Nephron (organoid): Measurements from ENCODE around the gene PPFIA4.

ENCODE experiments used
- H3K27ac Mint-ChIP-seq, 3 experiments: 2 replicates each; pipeline ENCODE4 v1.8.0; 2020; ENCODE audit warnings: mixed read lengths in 3 of 3, mild to moderate bottlenecking in 2 of 3, moderate library complexity in 1 of 3
- H3K27me3 Mint-ChIP-seq: 2 replicates; pipeline ENCODE4 v1.8.0; 2021; ENCODE audit warnings: low read depth, mild to moderate bottlenecking, moderate library complexity, mixed read lengths
- H3K36me3 Mint-ChIP-seq: 2 replicates; pipeline ENCODE4 v1.8.0; 2020; ENCODE audit warnings: low read depth, mixed read lengths
- H3K4me1 Mint-ChIP-seq: 2 replicates; pipeline ENCODE4 v1.8.0; 2020; ENCODE audit warnings: mixed read lengths
- H3K4me3 Mint-ChIP-seq, 3 experiments: 2 replicates each; pipeline ENCODE4 v1.8.0; 2020; ENCODE audit warnings: mild to moderate bottlenecking in 3 of 3, mixed read lengths in 3 of 3, moderate library complexity in 2 of 3
- H3K9me3 Mint-ChIP-seq: 2 replicates; pipeline ENCODE4 v1.8.0; 2020; ENCODE audit warnings: mixed read lengths
- TF ChIP-seq, protein P1 (sequence below), 3 experiments: fragments of 200-600 bp; sonication (generic); IDR thresholded peaks; one replicate each; pipeline ENCODE4 v1.5.0; 2021; ENCODE audit warnings: antibody characterized with exemption in 3 of 3; ENCODE audit not compliant: unreplicated experiment in 3 of 3

PPFIA4 gene

DNA sequence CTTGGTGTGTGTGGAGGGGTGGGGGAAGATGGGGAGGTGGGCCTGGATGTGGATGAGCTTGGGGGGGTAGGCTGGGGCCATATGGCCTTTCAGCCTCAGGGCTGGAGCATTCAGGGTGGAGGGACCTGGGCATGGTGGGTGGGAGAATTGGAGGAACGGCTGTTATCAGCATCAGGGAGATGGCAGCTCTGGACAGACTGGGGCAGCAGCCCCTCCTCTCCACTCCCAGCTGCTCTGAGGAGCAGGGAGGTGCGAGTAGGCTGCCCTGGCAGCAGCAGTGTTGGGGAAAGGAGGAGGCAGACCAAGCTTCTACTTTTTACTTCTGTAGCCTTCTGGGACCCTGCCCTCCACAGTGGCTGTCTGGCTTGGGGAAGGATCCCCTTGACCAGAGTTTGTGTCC, 10.2 kb downstream of the PPFIA4 start:
- Mint-ChIP-seq H3K36me3 (peaks cover 5% of the 10 kb centered on the region), H3K4me3 (peak overlapping the region in 2 of 3 experiments; percentile 3 to 46), H3K27me3 (no peaks in the 10 kb centered on the region), H3K27ac (peak overlapping the region; percentile 22 to 79 (median 78)), H3K4me1 (peaks cover 80% of the 10 kb centered on the region), H3K9me3 (no peaks in the 10 kb centered on the region)
- TF ChIP-seq, protein P1, sequence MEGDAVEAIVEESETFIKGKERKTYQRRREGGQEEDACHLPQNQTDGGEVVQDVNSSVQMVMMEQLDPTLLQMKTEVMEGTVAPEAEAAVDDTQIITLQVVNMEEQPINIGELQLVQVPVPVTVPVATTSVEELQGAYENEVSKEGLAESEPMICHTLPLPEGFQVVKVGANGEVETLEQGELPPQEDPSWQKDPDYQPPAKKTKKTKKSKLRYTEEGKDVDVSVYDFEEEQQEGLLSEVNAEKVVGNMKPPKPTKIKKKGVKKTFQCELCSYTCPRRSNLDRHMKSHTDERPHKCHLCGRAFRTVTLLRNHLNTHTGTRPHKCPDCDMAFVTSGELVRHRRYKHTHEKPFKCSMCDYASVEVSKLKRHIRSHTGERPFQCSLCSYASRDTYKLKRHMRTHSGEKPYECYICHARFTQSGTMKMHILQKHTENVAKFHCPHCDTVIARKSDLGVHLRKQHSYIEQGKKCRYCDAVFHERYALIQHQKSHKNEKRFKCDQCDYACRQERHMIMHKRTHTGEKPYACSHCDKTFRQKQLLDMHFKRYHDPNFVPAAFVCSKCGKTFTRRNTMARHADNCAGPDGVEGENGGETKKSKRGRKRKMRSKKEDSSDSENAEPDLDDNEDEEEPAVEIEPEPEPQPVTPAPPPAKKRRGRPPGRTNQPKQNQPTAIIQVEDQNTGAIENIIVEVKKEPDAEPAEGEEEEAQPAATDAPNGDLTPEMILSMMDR (IDR thresholded peaks at IDR 0.05; ENCODE audit: unreplicated experiment in 3 of 3), result no peak

DNA sequence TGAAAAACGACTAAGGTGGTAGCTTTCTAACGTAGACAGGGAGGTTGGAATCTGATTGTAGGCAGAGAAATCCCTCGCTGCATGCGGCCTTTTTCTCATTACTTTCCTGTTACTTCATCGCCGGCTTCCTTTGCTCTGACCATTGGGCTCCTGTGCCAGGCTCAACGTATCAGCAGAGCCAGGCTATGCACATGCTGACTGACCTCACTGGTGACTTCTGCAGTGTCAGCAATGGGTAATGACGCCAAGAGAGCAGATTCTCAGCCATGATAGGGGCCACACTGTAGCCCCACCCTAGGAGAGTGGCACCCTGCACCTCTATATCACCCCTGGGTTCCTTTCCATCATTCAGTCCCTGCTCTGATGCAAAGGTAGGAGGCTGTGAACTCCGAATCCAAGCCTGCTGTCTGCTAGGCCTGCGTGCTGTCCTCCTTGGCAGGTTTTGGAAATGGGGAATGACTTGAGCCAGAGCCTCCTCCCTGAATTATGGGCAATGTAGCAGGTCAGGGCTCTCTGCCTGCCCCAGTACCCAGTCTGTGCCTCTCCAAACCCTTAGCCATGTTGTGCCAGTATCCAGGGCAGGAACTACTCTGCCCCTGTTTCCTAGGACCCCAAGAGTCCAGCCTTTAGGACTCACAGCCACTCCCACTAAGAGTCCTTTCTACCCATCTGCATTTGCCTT, 11.4 kb downstream of the PPFIA4 start:
- H3K4me1 Mint-ChIP-seq, result peaks cover 83% of the 10 kb centered on the region
- no peaks in the 10 kb centered on the region for H3K27me3 Mint-ChIP-seq
- H3K36me3 Mint-ChIP-seq, result peaks cover 5% of the 10 kb centered on the region
- TF ChIP-seq, protein P1 (IDR thresholded peaks at IDR 0.05; ENCODE audit: unreplicated experiment in 3 of 3), result no peak
- peak overlapping the region in 2 of 3 experiments; percentile 4 to 24 for H3K4me3 Mint-ChIP-seq
- peak overlapping the region in 2 of 3 experiments; percentile 72 to 86 for H3K27ac Mint-ChIP-seq
- H3K9me3 Mint-ChIP-seq, result no peaks in the 10 kb centered on the region

DNA sequence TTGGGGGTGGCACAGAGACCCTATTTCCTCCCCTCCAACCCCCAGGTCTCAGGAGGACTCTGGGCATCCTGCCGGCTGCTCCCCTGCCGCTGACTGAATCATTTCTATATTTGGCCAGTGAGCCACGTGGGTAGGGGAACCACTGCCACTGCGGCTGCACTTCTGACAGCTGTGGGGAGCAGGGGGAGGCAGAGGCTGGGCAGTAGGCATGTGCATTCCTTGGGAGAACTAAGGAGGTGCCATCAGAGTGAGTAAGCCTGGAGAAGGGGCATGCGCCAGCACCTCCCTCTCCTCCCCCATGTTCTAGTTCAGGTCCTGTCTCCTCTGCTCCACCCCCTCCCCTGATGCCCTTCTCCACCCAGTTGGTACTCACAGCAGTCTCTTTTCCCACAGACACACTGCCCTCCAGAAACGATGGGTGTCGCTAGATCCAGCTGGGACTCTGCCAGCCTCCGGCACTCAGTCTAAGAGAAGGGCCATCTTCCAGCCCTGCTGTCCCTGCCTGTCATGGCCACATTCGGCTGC, 12.0 kb downstream of the PPFIA4 start:
- peaks cover 5% of the 10 kb centered on the region for H3K36me3 Mint-ChIP-seq
- TF ChIP-seq, protein P1 (IDR thresholded peaks at IDR 0.05; ENCODE audit: unreplicated experiment in 3 of 3), result no peak
- H3K9me3 Mint-ChIP-seq, result no peaks in the 10 kb centered on the region
- H3K27me3 Mint-ChIP-seq, result peaks cover 1% of the 10 kb centered on the region
- H3K4me3 Mint-ChIP-seq, result peak overlapping the region in 2 of 3 experiments; percentile 29 to 59
- peaks cover 83% of the 10 kb centered on the region for H3K4me1 Mint-ChIP-seq
- peak overlapping the region in 2 of 3 experiments; percentile 72 to 86 for H3K27ac Mint-ChIP-seq

DNA sequence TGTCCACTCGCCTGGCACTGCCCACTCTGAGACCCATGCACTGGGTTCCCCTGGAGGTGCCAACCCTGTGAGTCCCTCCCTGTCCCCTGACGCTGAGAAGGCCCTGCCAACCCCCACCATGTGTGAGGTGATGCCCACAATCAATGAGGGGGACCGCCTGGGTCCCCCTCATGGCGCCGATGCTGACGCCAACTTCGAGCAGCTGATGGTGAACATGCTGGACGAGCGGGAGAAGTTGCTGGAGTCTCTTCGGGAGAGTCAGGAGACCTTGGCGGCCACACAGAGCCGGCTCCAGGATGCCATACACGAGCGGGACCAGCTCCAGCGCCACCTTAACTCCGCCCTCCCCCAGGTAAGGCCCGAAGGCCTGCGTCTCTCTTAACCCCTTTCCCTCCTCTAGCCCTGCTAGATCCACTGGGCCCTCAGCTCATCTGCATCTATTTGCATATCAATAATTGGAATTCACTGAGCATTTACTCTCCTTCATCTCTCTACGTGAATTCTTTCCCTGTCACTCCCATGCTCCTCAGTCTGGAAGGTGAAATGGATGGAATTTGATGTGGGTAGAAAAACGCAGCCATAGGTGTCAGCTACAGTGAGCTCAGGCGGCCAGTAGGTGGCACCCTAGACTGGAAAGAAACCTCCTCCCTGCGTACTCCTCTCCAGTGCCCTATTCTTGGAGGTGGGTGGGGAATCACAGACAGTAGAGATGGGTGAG, 12.8 kb downstream of the PPFIA4 start:
- H3K4me1 Mint-ChIP-seq, result peaks cover 81% of the 10 kb centered on the region
- peak overlapping the region in 2 of 3 experiments; percentile 13 to 37 for H3K4me3 Mint-ChIP-seq
- peaks cover 5% of the 10 kb centered on the region for H3K36me3 Mint-ChIP-seq
- TF ChIP-seq, protein P1 (IDR thresholded peaks at IDR 0.05; ENCODE audit: unreplicated experiment in 3 of 3), result peak; percentile 90 to 94 (median 93)
- peak overlapping the region; percentile 44 to 74 (median 72) for H3K27ac Mint-ChIP-seq
- H3K27me3 Mint-ChIP-seq, result peaks cover 3% of the 10 kb centered on the region
- no peaks in the 10 kb centered on the region for H3K9me3 Mint-ChIP-seq

DNA sequence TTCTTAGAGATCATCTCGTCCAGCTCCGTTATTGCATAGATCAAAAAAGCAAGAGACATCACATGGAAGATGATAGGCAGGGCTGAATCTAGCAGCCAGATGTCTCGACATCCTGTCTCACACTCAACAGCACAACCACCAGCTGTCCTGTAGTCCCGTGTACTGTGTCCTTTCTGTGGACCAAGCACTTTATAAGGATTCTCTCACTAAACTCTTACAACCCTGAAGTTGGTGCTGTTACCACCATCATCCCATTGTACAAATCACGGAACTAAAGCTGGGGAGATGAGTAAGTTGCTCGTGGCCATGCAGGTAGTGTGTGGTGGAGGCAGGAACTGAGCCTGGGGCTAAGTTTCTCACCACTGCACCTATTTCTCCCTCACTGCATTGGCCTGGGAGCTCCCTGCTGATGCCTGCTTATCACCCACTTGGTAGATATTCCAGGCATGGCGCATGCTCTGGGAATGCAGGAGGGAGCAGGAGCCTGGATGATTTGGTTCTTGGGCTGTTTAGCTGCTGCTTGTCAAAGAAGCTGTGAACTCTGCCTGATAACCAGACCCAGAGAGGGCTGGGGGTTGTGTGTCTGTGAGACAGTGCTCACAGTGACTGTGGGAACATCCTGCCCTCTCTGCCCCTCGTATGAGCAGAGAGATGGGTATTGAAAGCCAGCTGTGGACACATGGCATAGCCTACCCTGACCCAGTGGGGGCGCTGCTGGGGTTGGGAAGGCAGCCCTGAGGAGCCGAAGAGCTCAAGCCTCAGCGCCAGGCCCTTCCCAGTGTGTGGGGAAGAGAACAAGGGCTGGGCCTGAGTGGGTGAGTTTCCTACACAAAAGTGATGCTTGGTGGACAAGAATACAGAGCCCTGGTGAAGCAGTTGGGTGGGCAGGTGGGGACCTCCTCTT, 13.6 kb downstream of the PPFIA4 start:
- H3K9me3 Mint-ChIP-seq, result no peaks in the 10 kb centered on the region
- H3K36me3 Mint-ChIP-seq, result peaks cover 9% of the 10 kb centered on the region
- H3K27ac Mint-ChIP-seq, result peak overlapping the region; percentile 44 to 91 (median 58)
- H3K4me1 Mint-ChIP-seq, result peaks cover 83% of the 10 kb centered on the region
- peak overlapping the region in 2 of 3 experiments; percentile 13 to 37 for H3K4me3 Mint-ChIP-seq
- peaks cover 3% of the 10 kb centered on the region for H3K27me3 Mint-ChIP-seq
- TF ChIP-seq, protein P1 (IDR thresholded peaks at IDR 0.05; ENCODE audit: unreplicated experiment in 3 of 3), result peak in 1 of 3 experiments; percentile 31
